Right cardiac atrium (tissue), 5 donors: ENCODE data around the gene WDR48. TPM values are rescaled to one million over a fixed set of nuclear protein-coding genes. Genes with fewer than 3 reads are reported as not detected.

Source experiments
- ATAC-seq, 2 donors: fragments of 200-7000 bp; cut with Tn5 transposase; one replicate each; pipeline versions ENCODE4 v1.8.0 to v1.9.1; 2020; ENCODE audit warnings: moderate library complexity in 2 of 2, mild to moderate bottlenecking in 1 of 2
- DNase-seq, 3 donors: peaks; one replicate each; pipeline ENCODE4 v3.0.0-alpha.2; 2020
- H3K27ac ChIP-seq: one replicate; pipeline ENCODE4 v1.5.1; 2013; ENCODE audit warnings: mild to moderate bottlenecking, low read length, control low read depth, moderate library complexity
- H3K27me3 ChIP-seq: one replicate; pipeline ENCODE4 v1.6.1; 2013; ENCODE audit not compliant: control insufficient read depth, insufficient read depth
- H3K4me1 ChIP-seq: one replicate; pipeline ENCODE4 v1.6.1; 2013; ENCODE audit warnings: low read length; ENCODE audit not compliant: control insufficient read depth, insufficient read depth
- H3K4me3 ChIP-seq: one replicate; pipeline ENCODE4 v1.5.1; 2013; ENCODE audit warnings: low read length, control low read depth
- H3K9me3 ChIP-seq: one replicate; pipeline ENCODE4 v1.6.1; 2013; ENCODE audit warnings: low read length; ENCODE audit not compliant: control insufficient read depth
- WGBS: extraction: QIAGEN DNeasy Blood & Tissue Kit; methylation state at CpG from one replicate; pipeline ENCODE4 v1.1.7; 2013; 5-methylcytosine and 5-hydroxymethylcytosine counted together
- intact Hi-C, 4 donors: fragments of 100-400 bp; cut with DNase I; formaldehyde crosslinking; loops; one replicate each; pipeline versions ENCODE4 v1.11.0 to v1.14.0; 2022 to 2023
- polyA plus RNA-seq: library from polyadenylated mRNA; stranded (reverse); fragments of 200-250 nt; gene quantifications from one replicate; pipeline ENCODE4 v1.2.3, GENCODE V29; 2013
- total RNA-seq, 4 donors: library from RNA; stranded (reverse); fragmentation: NEBNext Ultra II Directional; extraction: Animal tissue kit (Norgen Biotek cat#: 25700); gene quantifications; one replicate each; pipeline ENCODE4 v1.2.1, GENCODE V29; 2021
- donor health status: healthy with polysubstance abuse.
- donor health status: DM: no; HTN: yes; CAD: no.
- donor health status: DM: no; HTN: no; CAD: no.
- donor health status: DM: no; HTN: yes; CAD: no; lungs with severe emphysema.
- donor health status: DM: yes; HTN: yes; CAD: no.

Gene WDR48
- total and polyA plus RNA-seq, 5 donors: 10.3 to 30.5 (median 25.5) TPM

DNA sequence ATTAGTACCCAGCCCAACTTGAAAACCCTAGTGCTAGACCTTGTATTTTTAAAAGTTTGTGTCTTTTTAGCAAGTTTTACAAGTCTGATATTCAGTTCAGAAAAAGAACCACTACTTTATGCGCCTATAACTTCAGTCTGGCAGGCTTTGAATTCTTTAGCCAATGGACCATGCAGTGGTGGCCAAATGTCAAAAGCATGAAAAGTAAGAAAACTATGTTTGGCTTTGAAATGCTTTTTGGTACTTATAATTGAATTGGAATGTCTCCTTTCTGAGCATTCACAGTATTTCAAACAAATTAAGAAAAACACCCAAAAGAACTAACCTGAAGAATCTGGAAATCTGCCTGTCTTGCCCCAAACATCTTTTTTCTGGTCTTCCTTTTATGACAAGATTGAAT, 12.8 kb downstream of the WDR48 start:
- ATAC-seq: no peak
- WGBS: 91% methylated on average over 1 of the region's 1 CpG
- no peak overlapping the region for H3K27ac ChIP-seq

DNA sequence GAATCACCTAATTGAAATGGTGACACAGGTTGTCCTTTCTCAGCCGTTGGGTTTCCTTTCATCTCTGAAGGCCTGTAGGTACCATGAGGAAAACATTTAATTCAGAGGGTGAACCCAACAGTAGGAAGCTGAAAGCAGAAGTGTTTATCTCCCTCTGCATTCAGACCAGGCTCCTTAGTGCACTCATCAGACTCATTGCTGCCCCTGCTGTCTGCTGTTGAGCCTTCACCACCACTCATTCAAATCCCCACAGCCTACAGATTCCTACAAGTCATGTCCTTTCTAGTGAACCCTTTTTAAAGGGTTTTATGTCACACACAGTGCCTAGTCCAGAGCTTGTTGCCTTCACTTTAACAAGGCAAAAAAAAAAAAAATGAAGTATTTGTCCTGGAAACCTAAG, 13.4 kb downstream of the WDR48 start:
- Histone ChIP-seq H3K4me3 (no peak overlapping the region), H3K4me1 (no peaks in the 10 kb centered on the region), H3K9me3 (no peaks in the 10 kb centered on the region), H3K27ac (no peak overlapping the region), H3K27me3 (no peaks in the 10 kb centered on the region)
- intact Hi-C loops: no loop called here
- DNase-seq: no peak
- 31% methylated on average over 1 of the region's 1 CpG for WGBS
- no peak for ATAC-seq

More for the DNA sequence above, 12.8 kb downstream of the WDR48 start:
- Histone ChIP-seq H3K4me3 (no peak overlapping the region), H3K27me3 (no peaks in the 10 kb centered on the region), H3K4me1 (no peaks in the 10 kb centered on the region), H3K9me3 (no peaks in the 10 kb centered on the region)
- no peak for DNase-seq
- intact Hi-C loops: no loop called here

- WGBS: 28% methylated on average over 1 of the region's 1 CpG
- ATAC-seq (no peak), DNase-seq (no peak)
- H3K4me1 ChIP-seq: no peaks in the 10 kb centered on the region
- no peaks in the 10 kb centered on the region for H3K9me3 ChIP-seq
- no peak overlapping the region for H3K27ac ChIP-seq
- intact Hi-C loops: no loop called here
- no peaks in the 10 kb centered on the region for H3K27me3 ChIP-seq
- no peak overlapping the region for H3K4me3 ChIP-seq
Measured at GRCh38 chr3:39067286-39067685, 15.5 kb downstream of the WDR48 start.

DNA sequence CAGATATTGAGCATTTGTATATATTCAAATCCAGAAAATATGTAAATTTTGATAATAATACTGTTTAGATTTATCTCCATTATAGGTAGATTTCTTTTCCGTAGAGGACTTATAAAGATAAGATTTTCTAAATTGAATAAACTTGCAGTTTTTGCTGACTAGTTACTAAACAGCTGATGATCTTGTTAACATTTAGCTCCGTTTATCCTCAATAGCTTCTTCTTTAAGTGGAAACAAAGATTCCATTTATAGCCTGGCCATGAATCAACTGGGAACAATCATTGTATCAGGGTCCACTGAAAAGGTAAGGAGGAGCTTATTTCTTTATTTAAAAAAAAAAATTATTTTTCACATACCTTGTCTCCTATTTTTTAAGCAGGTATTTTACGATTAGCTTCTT, 16.7 kb downstream of the WDR48 start:
- ATAC-seq (no peak), DNase-seq (no peak)
- Histone ChIP-seq H3K4me3 (no peak overlapping the region), H3K9me3 (no peaks in the 10 kb centered on the region), H3K27me3 (no peaks in the 10 kb centered on the region), H3K27ac (no peak overlapping the region), H3K4me1 (no peaks in the 10 kb centered on the region)
- WGBS: 84% methylated on average over 3 of the region's 3 CpGs
- intact Hi-C loops: no loop called here

GRCh38 chr3:39075910-39076309, 24.1 kb downstream of the WDR48 start:
- DNase-seq: no peak
- no peak overlapping the region for H3K27ac ChIP-seq
- intact Hi-C loops: no loop called here
- H3K27me3 ChIP-seq: no peaks in the 10 kb centered on the region
- 95% methylated on average over 10 of the region's 10 CpGs for WGBS
- no peaks in the 10 kb centered on the region for H3K9me3 ChIP-seq
- no peaks in the 10 kb centered on the region for H3K4me1 ChIP-seq
- H3K4me3 ChIP-seq: no peak overlapping the region
- no peak for ATAC-seq

GRCh38 chr3:39079530-39079929, 27.7 kb downstream of the WDR48 start:
- intact Hi-C loops: no loop called here
- Histone ChIP-seq H3K9me3 (no peaks in the 10 kb centered on the region), H3K27ac (no peak overlapping the region), H3K27me3 (no peaks in the 10 kb centered on the region), H3K4me1 (no peaks in the 10 kb centered on the region), H3K4me3 (no peak overlapping the region)
- no peak for ATAC-seq
- DNase-seq: no peak

GRCh38 chr3:39080026-39080425, 28.2 kb downstream of the WDR48 start:
- no peak overlapping the region for H3K27ac ChIP-seq
- H3K9me3 ChIP-seq: no peaks in the 10 kb centered on the region
- intact Hi-C loops: no loop called here
- ATAC-seq (no peak), DNase-seq (no peak)
- H3K4me1 ChIP-seq: no peaks in the 10 kb centered on the region
- no peaks in the 10 kb centered on the region for H3K27me3 ChIP-seq
- no peak overlapping the region for H3K4me3 ChIP-seq

- Histone ChIP-seq H3K4me3 (no peak overlapping the region), H3K27ac (no peak overlapping the region), H3K9me3 (no peaks in the 10 kb centered on the region), H3K4me1 (no peaks in the 10 kb centered on the region), H3K27me3 (no peaks in the 10 kb centered on the region)
- ATAC-seq: no peak
- WGBS: 98% methylated on average over 4 of the region's 4 CpGs
- intact Hi-C loops: no loop called here
- no peak for DNase-seq
Measured at GRCh38 chr3:39082666-39083313, 31.0 kb downstream of the WDR48 start.

GRCh38 chr3:39086144-39086543, 34.3 kb downstream of the WDR48 start:
- ATAC-seq (no peak), DNase-seq (no peak)
- intact Hi-C loops: no loop called here
- no peaks in the 10 kb centered on the region for H3K9me3 ChIP-seq
- H3K27ac ChIP-seq: no peak overlapping the region
- no peaks in the 10 kb centered on the region for H3K4me1 ChIP-seq
- no peak overlapping the region for H3K4me3 ChIP-seq
- WGBS: 87% methylated on average over 4 of the region's 4 CpGs
- no peaks in the 10 kb centered on the region for H3K27me3 ChIP-seq

- WGBS: 90% methylated on average over 3 of the region's 3 CpGs
- Histone ChIP-seq H3K27ac (no peak overlapping the region), H3K9me3 (no peaks in the 10 kb centered on the region), H3K4me1 (no peaks in the 10 kb centered on the region), H3K4me3 (no peak overlapping the region), H3K27me3 (no peaks in the 10 kb centered on the region)
- intact Hi-C loops: no loop called here
- DNase-seq (no peak), ATAC-seq (no peak)
Measured at GRCh38 chr3:39088456-39088855, 36.6 kb downstream of the WDR48 start.

DNA sequence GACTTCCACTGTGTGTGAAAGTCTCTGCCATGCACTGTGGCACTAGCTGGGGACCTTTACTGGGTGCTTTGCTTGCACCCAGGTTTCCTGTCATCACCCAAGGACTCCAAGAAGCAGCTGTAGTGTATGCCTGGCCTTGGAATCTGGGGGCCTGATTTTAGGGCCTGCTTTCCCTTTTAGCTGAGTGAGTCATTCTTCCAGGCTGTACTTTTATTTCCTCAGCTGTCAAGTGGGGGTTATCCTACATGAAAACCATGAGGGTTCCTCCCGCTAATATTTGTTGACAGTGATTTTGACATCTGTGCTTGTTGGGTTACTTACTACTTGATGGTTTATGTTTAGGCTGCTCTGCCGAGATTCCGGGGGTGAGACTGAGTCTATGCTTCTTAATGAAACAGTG, 37.1 kb downstream of the WDR48 start:
- H3K27ac ChIP-seq: no peak overlapping the region
- intact Hi-C loops: no loop called here
- H3K27me3 ChIP-seq: no peaks in the 10 kb centered on the region
- 68% methylated on average over 3 of the region's 3 CpGs for WGBS
- H3K4me3 ChIP-seq: no peak overlapping the region
- H3K9me3 ChIP-seq: no peaks in the 10 kb centered on the region
- H3K4me1 ChIP-seq: no peaks in the 10 kb centered on the region
- ATAC-seq (no peak), DNase-seq (no peak)

DNA sequence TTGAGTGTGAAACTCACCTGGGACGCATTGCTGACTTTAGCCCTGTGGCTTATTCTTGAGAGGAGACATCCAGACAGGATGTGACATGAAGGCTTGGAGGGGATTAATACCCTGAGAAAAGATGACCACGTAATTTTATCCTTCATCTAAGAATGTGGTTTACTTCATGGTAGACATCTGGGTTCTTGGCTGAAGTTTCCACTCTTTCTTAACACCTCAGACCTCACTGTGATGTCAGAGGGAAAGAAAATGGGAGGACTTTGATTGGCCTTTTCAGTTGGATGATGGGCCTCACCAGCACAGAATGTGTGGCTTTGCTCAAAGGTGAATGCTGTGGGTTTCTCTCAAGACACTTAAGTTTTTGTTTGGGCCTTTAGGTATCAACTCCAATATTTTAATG, 39.1 kb downstream of the WDR48 start:
- DNase-seq (no peak), ATAC-seq (no peak)
- Histone ChIP-seq H3K9me3 (no peaks in the 10 kb centered on the region), H3K4me3 (no peak overlapping the region), H3K27ac (no peak overlapping the region), H3K27me3 (no peaks in the 10 kb centered on the region), H3K4me1 (no peaks in the 10 kb centered on the region)
- intact Hi-C loops: no loop called here
- WGBS: 85% methylated on average over 2 of the region's 2 CpGs
